Ovary (tissue), 9 donors: Measurements from ENCODE around the gene DNASE1L1. TPM values are rescaled to one million over a fixed set of nuclear protein-coding genes. Genes with fewer than 3 reads are reported as not detected.
A peak's percentile ranks its signal among the peaks of the same experiment; 100 is the strongest.
"Not testable (repeated sequence)": the region's sequence is repeated elsewhere in the genome, so short reads cannot be mapped to it uniquely, and the experiment has no call there.

Experiments
- DNase-seq, 5 donors: peaks; one replicate each; pipeline ENCODE4 v3.0.0-alpha.2; 2019 to 2020
- H3K27ac ChIP-seq, 2 donors: fragments of 200-600 bp; one replicate each; pipeline versions ENCODE4 v1.5.1 to v1.8.0; 2019 to 2022
- H3K27me3 ChIP-seq: fragments of 200-600 bp; one replicate; pipeline ENCODE4 v1.8.0; 2022
- H3K36me3 ChIP-seq: fragments of 200-600 bp; sonication (generic); one replicate; pipeline ENCODE4 v1.5.1; 2019
- H3K4me1 ChIP-seq: one replicate; pipeline ENCODE4 v1.8.1; 2013; ENCODE audit warnings: mild to moderate bottlenecking, moderate library complexity; ENCODE audit not compliant: insufficient read depth
- H3K4me3 ChIP-seq: fragments of 200-600 bp; sonication (generic); one replicate; pipeline ENCODE4 v1.5.1; 2017
- H3K9me3 ChIP-seq, 2 donors: fragments of 200-600 bp in 1 of 2; sonication (generic) in 1 of 2; one replicate each; pipeline versions ENCODE4 v1.5.1 to v1.8.1; 2013 to 2019; ENCODE audit warnings: mild to moderate bottlenecking in 1 of 2, moderate library complexity in 1 of 2
- CTCF ChIP-seq, 3 donors: fragments of 450-650 bp in 2 of 3; fragments of 200-600 bp in 1 of 3; IDR thresholded peaks; one replicate each; pipeline versions ENCODE4 v1.5.1 to v1.8.0; 2016 to 2022; ENCODE audit warnings: antibody characterized with exemption in 3 of 3, mild to moderate bottlenecking in 1 of 3
- EP300 ChIP-seq: sonication (generic); formaldehyde crosslinking; IDR thresholded peaks from one replicate; pipeline ENCODE4 v1.6.1; 2017; ENCODE audit warnings: antibody characterized with exemption
- POLR2A ChIP-seq: fragments of 450-650 bp; IDR thresholded peaks from one replicate; pipeline ENCODE4 v1.6.1; 2017; ENCODE audit warnings: antibody characterized with exemption, mild to moderate bottlenecking, moderate library complexity
- WGBS, 3 donors: extraction: QIAGEN DNeasy Blood & Tissue Kit in 1 of 3; methylation state at CpG; one replicate each; pipeline versions ENCODE4 v1.1.5 to v1.1.7; 2013 to 2017; 5-methylcytosine and 5-hydroxymethylcytosine counted together
- intact Hi-C, 4 donors: fragments of 100-400 bp; cut with DNase I; formaldehyde crosslinking; loops; one replicate each; pipeline versions ENCODE4 v1.11.0 to v1.15.1; 2022 to 2023
- polyA plus RNA-seq, 2 donors: library from polyadenylated mRNA; stranded (reverse); fragments of 200-250 nt in 1 of 2; fragments of 350-450 nt in 1 of 2; fragmentation: Illumina TruSeq in 1 of 2; extraction: RNeasy Lipid Tissue Mini Kit (QIAGEN cat#74804) in 1 of 2; gene quantifications; one replicate each; pipeline ENCODE4 v1.2.3, GENCODE V29; 2013 to 2014
- total RNA-seq, 7 donors: library from RNA; depleted of rRNA in 2 of 7; stranded (reverse); fragments of >200 nt in 2 of 7; fragmentation: NEBNext Ultra II Directional in 3 of 7; extraction: Animal tissue kit (Norgen Biotek cat#: 25700) in 3 of 7; gene quantifications; one replicate each; pipeline versions ENCODE4 v1.1.0 to v1.2.4, GENCODE V29; 2016 to 2023
- donor health status: DM: no; HTN: no; CAD: no; lungs with moderate emphysema.
- donor health status: DM: no; HTN: no; CAD: no.
- donor health status: Bipolar disorder and iron deficiency.
- donor health status: DM: yes; HTN: yes; CAD: no.
- donor health status: DM: no; HTN: no; CAD: no.
- donor health status: DM: yes; HTN: yes; CAD: no.

The DNASE1L1 gene
- total and polyA plus RNA-seq, 9 donors = 11.9 to 21.4 (median 17.2) TPM

- peak; percentile 94 to 95 (median 94) for DNase-seq
- H3K27ac ChIP-seq = peak within 1 kb of the TSS; percentile 83 to 96
- H3K4me1 ChIP-seq = no peaks in the 10 kb centered on the region
- TF ChIP-seq CTCF (IDR thresholded peaks at IDR 0.05) (no peak), POLR2A (peak; percentile 90), EP300 (peak; percentile 45)
- peak within 1 kb of the TSS; percentile 84 for H3K4me3 ChIP-seq
- H3K27me3 ChIP-seq = no peaks in the 10 kb centered on the region
- H3K36me3 ChIP-seq = no peaks in the 10 kb centered on the region
- WGBS, 3 donors = 34 to 44% (median 41%) methylated on average over 69 of the region's 69 CpGs
- H3K9me3 ChIP-seq = no peaks in the 10 kb centered on the region
- intact Hi-C loops = no loop called here
Measured at GRCh38 chrX:154397888-154398667, 11.0 kb downstream of the DNASE1L1 start, which contains the start of gene RPL10. RPL10 (plus strand) TSS chrX:154398377; CDS start chrX:154398520, 143 bp downstream.

GRCh38 chrX:154396973-154397887, 11.8 kb downstream of the DNASE1L1 start:
- 31 to 53% (median 32%) methylated on average over 51 to 53 of the region's 53 CpGs for WGBS, 3 donors
- peak overlapping the region; percentile 83 to 96 for H3K27ac ChIP-seq
- DNase-seq = peak; percentile 78 to 88 (median 83)
- no peak for TF ChIP-seq EP300
- TF ChIP-seq POLR2A = peak; percentile 53
- TF ChIP-seq CTCF (IDR thresholded peaks at IDR 0.05) = no peak
- H3K4me3 ChIP-seq = peak overlapping the region; percentile 36
- no peaks in the 10 kb centered on the region for H3K36me3 ChIP-seq
- no peaks in the 10 kb centered on the region for H3K4me1 ChIP-seq
- H3K9me3 ChIP-seq = no peaks in the 10 kb centered on the region
- no peaks in the 10 kb centered on the region for H3K27me3 ChIP-seq
- intact Hi-C loops = no loop called here

GRCh38 chrX:154396363-154396762, 12.7 kb downstream of the DNASE1L1 start:
- H3K27ac ChIP-seq, H3K9me3 ChIP-seq, H3K4me1 ChIP-seq, intact Hi-C loops, H3K4me3 ChIP-seq, H3K27me3 ChIP-seq, H3K36me3 ChIP-seq: not testable (repeated sequence)
- WGBS, 3 donors = 80 to 84% (median 83%) methylated on average over 17 of the region's 17 CpGs
- DNase-seq = peak in 1 of 5 donors; percentile 25

- peak overlapping the region; percentile 24 for H3K4me3 ChIP-seq
- H3K36me3 ChIP-seq, intact Hi-C loops, H3K27ac ChIP-seq, H3K4me1 ChIP-seq, H3K27me3 ChIP-seq, H3K9me3 ChIP-seq: not testable (repeated sequence)
- peak in 1 of 5 donors; percentile 33 for DNase-seq
- WGBS, 3 donors = 32 to 72% methylated on average over 15 to 30 of the region's 121 CpGs; no CpG with 5 or more reads in 1 of the 3 donors
Measured at GRCh38 chrX:154389812-154390747, 19.0 kb downstream of the DNASE1L1 start.

GRCh38 chrX:154388649-154389048, 20.4 kb downstream of the DNASE1L1 start:
- H3K9me3 ChIP-seq, H3K27me3 ChIP-seq, H3K36me3 ChIP-seq, H3K27ac ChIP-seq, H3K4me1 ChIP-seq, DNase-seq, H3K4me3 ChIP-seq, intact Hi-C loops: not testable (repeated sequence)
- no CpG with 5 or more reads among the region's 16 CpGs for WGBS, 3 donors

GRCh38 chrX:154388094-154388493, 21.0 kb downstream of the DNASE1L1 start:
- H3K36me3 ChIP-seq, H3K4me3 ChIP-seq, H3K9me3 ChIP-seq, H3K4me1 ChIP-seq, DNase-seq, H3K27ac ChIP-seq, intact Hi-C loops, H3K27me3 ChIP-seq: not testable (repeated sequence)
- WGBS, 3 donors = no CpG with 5 or more reads among the region's 20 CpGs
